D341Med (cell line): ENCODE results near the gene TMTC1.
A peak's percentile ranks its signal among the peaks of the same experiment; 100 is the strongest.
"Not testable (repeated sequence)": the region's sequence is repeated elsewhere in the genome, so short reads cannot be mapped to it uniquely, and the experiment has no call there.

ENCODE experiments used
- DNase-seq: peaks from one replicate; pipeline ENCODE4 v3.0.0; 2012; ENCODE audit warnings: low spot score

The TMTC1 gene

DNA sequence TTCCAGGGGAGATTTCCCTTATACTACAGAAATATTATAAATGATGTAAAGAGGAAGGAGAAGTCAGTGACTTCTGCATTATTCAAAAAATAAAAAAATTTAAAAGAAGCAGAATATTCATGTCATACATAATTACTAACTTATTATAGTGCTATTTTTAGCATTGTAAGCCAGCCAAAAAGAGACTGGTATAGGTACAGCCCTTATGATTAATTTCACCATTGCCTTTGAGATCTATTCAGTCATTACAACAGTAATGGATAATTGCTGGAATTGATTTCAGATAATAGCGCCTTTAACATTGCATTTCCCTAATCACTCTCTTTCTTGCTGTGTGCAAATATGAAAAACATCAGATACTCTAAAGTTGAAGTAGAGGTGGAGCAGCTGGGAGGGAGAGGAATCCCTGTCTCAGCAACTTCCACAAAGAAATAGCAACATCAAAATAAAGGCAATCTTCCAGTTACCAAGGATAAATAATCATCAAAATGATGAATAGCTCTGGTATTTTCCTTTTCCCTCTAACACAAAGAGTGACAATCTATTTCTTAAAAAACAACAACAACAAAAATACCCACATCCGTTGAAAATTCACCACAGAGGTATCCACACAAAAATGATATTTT is 214.5 kb downstream of the TMTC1 start:
- DNase-seq, result no peak

DNA sequence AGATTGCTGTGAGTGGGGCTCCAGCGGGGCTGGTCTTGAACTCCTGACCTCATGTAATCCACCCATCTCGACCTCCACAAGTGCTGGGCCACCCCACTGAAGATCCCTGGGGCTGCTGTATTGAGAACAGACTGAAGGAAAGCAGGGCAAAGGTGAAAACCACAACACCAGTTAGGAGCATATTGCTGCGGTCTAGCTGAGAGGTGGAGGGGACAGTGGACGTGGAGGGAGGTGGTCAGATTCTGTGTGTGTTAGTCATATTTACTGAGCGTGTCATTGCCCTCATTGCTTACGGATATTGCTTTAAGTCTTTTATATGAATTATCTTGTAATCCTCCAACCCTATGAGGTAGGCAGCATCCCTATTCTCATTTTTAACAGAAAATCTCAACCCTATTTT is 217.3 kb downstream of the TMTC1 start:
- DNase-seq, result no peak

DNA sequence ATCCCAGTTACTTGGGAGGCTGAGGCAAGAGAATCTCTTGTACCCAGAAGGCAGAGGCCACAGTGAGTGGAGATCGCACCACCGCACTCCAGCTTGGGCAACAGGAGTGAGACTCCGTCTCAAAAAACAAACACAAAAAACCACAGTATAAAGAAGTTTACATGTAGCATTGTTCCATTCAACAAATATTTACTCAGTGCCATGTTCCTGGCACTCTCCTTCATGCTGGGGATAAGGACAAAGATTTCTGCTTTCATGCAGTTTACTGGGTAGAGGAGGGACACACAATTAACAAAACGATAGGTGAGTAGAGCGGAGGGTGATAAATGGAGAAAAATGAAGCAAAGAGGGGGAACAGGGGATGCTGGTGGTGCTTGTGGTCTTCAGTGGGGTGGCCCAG is 218.0 kb downstream of the TMTC1 start:
- no peak for DNase-seq

DNA sequence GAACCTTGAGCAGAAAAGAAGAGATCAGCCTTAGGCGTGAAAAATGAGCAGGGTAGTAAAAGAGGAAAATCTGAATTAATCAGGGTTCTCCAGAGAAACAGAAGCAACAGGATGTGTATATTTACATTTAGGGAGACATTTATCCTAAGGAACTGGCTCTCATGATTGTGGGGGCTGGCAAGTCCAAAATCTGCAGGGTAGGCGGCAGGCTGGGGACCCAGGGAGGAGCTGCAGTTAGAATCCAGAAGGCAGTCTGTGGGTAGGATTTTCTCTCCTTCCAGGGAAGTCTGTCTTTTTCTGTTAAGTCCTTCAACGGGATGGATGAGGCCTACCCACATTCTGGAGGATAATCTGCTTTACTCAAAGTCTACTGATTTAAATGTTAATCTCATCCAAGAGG is 218.8 kb downstream of the TMTC1 start:
- no peak for DNase-seq

DNA sequence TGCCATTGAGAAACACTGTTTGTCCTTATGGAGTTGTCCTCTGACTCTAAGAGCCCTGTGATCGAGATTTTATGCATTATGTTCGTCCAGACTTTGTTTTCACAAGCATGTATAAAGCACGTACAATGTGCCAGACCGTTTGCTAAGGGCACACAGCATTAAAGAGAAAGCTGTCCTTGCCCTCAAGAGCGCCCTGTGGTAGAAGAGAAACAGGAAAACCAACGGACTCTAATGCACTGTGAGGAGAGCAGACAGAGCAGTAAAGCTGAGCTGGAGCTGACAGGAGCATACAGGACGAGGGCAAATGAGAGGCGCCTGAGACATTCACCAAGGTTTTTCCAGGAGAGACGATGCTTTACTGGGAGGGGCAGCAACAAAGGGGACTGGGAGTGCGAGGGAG is 220.1 kb downstream of the TMTC1 start:
- no peak for DNase-seq

DNA sequence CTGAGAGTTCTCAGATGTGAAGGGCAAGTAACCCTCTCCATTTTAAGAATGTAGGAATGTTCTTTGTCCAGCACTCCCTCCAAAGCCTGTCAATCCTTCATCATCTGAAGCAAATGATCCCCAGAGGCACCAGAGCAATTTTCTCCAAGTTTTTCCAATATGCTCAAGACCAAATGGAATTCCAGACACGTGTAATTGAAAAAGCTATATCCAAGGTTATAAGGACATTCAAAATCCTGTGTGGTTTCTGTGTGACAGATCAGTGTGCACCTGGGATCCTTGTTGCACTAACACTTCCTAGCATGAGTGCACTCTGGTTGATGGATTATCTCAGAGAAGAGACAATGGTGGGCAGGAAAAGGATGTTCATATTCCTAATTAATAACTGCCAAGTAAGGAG is 220.7 kb downstream of the TMTC1 start:
- DNase-seq, result no peak

DNA sequence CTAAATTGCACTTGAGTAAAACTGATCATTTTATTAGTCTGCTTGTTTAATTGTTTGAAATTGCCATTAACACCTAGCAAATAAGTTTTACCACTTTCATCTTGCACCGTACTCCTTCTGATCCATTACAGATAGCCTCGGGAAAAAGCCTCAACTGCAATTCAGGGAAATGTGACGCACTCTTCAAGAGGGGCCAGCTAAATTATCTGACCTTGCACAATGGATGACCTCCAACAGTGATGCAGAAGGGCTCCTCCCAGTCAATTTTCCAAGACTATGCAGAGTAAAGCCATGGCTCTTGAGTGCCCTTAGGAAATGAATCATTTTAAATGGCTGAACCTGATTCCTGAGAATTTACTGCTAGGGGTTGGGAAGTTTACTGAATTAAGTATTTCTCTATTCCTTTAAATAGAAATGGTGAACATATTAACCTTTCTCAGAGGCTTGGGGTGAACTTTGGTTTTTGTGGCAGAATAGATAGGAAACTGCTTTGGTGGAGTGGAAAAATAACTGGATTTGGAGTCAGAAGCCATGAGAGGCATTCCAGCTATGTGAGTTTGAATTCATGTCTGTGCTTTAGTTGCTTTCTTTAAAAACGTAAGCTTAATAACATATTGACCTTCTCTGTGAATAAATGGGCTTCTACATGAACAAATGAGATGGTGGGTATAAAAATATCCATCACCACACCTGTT is 221.5 kb downstream of the TMTC1 start:
- DNase-seq, result no peak

DNA sequence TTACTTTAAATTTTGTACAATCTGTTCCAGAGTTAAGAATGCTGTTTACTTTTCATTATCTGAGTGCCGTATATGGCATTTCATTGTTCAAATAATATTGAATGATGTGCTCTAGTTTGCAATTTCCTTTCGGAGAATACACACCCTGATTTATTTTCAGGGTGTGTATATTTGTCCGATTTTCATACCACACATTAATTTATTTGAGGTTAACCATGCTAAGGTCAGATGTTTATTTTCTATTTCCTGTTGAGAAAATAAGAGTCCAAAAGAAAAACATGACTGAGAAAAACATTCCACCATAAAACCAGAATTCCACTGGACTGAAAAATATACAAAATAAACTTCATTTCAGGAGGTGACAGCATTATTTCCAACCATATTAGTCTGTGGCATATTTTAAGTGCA is 222.1 kb downstream of the TMTC1 start:
- DNase-seq, result no peak

DNA sequence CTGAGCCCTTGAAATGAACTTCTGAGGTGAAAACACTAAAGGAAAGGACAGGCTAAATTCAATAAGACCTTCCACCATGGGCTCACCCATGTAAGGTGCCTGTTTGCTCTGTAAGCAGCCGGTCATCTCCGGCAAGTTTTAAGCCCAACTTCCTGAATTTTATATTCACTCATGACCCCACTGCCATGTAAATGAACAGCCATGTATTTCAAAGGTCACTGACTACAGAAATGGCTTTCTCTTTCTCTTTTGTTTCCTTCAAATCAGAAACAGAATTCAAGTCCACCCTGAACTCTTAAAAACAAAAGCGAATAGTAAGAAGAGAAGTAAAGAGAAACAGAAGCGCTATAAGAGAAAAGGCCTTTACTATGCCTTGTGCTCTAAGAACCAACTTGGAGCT is 224.5 kb downstream of the TMTC1 start:
- no peak for DNase-seq

DNA sequence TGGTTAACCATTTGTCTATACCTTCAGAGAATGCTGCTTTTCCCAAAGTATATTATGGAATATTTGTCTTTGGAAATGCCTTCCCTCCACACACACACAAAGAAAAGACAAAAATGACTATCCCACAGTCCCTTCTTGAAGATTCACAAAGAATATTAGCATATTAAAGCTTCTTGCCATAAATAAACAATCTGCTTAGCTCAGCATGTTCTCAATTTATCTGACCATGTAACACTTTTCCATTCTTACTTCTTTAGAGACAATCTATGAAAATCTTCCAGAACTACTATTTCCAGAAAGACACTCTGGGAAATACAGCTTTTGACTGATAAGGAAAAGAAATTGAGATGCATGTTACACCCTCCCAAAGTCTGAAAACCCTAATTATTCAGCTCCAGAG is 227.4 kb downstream of the TMTC1 start:
- DNase-seq, result no peak

DNA sequence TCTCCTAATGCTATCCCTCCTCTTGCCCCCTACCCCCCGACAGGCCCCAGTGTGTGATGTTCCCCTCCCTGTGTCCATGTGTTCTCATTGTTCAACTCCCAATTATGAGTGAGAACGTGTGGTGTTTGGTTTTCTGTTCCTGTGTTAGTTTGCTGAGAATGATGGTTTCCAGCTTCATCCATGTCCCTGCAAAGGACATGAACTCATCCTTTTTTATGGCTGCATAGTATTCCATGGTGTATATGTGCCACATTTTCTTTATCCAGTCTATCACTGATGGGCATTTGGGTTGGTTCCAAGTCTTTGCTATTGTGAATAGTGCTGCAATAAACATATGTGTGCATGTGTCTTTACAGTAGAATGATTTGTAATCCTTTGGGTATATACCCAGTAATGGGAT is 228.3 kb downstream of the TMTC1 start:
- DNase-seq, result not testable (repeated sequence)

DNA sequence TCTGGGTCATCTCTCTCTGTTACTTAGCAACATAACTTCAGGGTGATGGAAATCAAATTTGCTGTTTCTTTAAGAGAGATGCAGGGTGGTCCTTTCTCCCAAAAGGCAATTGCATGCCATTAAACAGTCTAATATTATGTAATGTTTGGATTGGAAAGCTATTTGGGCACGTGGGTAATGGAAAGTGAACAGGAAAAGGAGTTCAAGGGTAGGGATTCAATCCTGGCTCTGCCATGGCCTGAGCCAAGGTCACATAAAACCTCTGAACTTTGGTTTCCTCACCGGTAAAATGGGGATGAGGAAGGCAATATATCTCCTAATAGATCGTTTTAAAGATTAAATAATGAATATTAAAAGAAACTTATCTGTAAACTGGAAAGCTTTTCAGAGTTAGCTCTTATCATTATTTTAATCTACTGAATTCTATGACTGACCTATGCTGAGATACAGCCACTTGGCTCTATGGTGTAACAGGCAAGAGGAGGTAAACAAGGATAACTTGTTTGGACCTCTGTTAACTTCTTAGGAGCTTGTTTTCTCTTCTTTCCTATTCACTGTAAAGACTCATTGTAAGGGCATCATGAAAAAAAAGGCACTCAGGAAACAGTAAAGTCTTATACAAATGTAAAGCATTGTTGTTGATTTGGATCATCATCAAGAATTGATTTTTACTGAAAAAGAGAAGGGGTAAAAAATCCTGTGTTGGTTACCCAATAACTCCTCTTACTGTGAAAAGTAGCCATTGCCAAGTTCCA is 230.6 kb downstream of the TMTC1 start:
- DNase-seq, result no peak

DNA sequence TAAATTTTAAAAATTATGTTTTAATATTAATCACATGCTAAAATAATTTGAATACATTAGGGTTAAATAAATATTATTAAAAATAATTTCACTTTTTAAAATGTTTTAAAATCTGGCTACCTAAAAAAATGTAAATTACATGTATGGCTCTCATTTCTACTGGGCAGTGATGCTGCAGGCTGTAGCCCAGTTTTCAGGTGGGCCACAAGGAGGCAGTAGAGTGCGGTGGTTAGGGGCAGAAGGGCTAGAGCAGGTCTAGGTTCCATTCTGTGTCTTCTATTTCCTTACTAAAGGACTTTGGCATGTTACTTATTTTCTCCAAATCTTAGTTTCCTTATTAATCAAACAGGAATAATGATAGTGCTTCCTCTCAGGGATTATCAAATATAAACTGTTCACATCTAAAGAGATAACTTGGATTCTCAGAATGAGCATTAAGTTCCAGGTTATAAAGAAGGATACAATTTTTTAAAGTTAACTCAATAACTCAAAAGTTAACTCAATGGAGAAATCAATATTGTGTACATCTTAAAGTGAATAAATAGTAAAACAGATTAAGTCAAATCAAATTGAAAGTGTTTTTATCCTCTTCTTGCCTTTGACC is 231.3 kb downstream of the TMTC1 start:
- DNase-seq, result peak; percentile 67

DNA sequence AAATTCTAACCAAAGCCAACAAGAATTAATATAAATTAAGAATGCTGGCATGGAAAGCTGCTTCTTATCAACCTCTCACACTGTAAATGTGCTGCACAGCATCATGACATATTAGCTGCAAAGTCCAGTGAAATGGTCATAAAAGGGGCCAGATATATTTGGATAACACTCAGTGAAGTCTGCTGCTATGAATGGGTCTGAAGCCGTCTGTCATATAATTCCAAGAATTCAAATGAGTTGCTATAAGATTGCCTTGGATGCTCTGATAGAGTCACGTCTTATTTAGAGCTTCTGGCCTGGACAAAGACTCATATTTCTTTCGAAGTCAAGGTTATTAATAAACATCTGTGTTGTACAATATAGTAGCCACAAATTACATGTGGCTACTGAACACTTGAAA is 231.9 kb downstream of the TMTC1 start:
- no peak for DNase-seq

DNA sequence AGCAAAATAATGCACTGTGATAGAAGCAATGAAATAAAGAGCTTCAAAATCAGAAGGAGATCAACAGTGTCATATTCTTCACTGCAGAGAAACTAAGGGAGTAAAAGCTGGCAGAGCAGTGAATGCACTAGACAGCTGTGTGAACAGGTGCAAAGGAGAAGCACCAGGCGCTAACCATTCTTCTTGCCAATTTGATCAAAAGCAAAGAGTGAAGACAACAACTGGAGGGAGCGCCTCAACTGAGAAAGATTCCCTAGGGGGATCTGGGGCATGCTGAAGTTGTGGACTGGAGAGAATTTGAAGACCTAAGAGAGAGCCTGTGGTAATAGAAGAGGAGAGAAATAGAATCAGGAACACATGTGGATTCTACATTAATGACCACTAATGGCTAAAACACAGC is 235.9 kb downstream of the TMTC1 start:
- DNase-seq, result no peak

DNA sequence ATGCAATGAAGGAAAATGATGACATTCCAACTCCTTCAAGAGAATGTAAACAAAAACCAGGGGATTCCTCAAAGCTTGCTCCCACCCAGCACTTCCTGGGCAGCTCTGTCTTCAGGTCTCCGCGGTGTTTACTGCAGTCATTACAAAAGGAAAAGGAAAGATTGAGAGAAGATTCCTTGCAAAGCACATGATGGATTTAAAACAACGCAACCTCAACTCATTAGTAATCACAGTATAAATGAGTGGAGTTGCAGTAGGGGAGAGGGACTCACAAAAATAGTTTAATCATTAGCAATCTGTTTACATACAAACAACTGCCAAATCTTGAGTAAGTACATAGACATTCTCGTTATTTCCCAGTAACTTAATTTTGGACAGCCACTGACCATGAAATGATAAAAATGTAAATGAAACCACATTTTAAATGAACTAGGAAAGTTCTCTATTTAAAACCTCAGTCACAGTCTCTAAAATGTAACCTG is 236.6 kb downstream of the TMTC1 start:
- no peak for DNase-seq

DNA sequence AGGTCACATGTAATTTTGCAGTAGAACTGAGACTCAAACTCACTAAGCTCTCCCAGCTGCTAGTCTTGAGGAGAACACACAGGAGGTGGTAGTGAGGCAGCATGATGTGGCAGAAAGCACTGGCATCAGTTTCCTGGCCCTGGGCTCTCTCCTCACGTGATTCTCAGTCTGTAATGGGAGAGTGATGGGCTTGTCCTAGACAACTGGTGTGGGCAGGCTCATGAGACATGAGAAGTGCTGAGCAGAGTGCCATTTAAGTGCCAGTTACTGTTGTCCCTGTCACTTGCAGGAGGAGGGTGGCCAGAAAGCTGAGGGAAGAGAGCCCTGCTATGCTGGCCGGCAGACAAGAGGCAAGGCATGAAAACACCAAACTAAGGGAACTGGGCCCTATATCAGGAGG is 237.7 kb downstream of the TMTC1 start:
- no peak for DNase-seq

DNA sequence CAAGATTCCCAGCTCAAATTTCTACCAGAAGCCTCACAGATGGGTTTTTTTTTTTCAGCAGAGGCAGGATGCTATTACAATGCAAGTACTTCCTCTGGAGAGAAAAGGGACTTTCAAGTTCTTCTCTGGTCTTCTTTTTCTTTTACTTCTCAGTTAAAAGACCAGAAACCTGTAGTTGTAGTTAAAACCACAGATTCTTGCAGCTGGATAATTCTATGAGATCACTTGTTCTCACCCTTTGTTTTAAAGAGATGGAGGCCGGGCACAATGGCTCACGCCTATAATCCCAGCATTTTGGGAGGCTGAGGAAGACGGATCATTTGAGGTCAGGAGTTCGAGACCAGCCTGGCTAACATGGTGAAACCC is 238.7 kb downstream of the TMTC1 start:
- DNase-seq, result no peak

DNA sequence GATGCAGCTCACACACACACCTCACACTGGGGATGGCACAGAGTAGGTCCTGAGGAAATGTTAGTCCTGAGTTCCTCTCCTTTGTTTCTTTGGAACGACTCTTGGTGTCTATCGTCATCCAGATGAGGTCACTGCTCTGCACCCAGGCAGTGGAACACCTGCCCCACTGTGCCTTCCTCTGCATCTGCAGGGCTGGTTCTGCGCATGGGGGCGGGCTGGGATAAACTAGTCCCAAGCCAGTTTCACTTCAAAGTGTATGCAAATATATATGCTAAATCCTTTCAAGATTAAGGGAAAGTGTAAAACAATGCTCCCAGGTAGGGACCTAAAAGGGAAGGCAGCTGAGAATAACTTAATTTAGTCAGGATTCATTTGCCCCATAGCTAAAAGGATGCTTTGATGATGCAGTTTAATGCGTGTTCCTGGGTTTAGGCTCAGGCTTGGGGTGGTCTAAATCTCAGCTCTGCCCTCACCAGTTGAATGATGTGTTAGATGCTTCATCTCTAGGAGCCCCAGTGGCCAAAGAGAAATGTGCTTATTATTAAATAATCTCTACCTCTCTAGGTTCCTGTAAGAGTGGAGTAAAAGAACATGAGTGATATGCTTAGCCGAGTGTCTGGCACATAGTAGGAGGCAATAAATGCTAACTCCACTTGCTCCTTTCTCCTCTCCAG is 239.2 kb downstream of the TMTC1 start:
- no peak for DNase-seq

DNA sequence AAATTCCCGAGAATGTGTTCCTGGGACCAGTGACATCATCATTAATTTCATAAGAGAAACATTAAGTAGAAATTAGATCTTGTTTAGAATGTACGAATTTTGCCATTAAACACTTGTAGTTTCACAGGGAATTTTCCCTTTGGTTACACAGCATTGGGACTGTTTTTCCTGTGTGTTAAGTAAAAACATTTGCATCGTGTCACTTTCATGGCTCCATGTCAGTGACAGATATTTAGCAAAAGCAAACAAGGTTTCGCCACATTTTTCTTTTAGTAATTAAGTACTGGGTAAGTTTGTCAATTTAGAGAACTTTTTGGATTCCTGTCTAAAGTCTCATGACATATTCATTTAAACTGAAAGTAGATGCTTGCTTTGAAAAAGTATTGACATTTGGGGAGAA is 240.7 kb downstream of the TMTC1 start:
- no peak for DNase-seq

DNA sequence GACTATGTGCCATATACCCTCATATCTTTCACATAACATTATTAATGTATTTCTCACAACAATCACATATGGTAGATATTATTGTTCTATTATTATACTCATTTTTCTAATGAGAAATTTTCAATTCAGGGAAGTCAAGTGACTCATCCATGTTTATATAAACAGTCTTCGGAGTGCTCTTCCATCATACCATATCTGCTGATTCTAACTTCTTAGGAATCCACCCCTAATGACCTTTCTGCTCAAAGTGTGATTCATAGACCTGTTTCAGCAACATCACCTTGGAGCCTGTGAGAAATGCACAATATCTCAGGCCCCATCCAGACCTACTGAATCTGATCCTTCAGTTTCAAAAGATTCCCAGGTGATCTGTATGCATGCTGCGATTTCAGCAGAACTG is 246.4 kb downstream of the TMTC1 start:
- DNase-seq, result no peak

DNA sequence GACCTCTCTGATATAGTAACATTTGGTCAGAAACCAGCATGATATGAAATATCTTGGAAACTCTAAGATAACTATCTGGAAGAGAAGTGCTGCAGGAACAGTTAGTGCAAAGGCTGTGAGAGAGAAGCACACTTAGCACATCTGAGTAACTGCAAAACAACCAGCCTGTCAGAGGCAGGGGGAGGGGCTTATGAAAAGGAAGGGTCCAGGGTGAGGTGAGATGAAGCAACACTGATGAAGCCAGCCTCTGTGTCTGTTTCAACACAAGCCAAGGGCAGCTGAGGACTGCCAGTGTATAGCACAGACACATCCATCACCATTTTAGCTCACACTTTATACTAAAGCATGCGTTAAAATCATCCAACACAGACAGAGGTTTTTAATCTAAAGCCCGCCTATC is 248.8 kb downstream of the TMTC1 start:
- DNase-seq, result no peak
